Lower leg skin (tissue), 4 donors: ENCODE measurements around the gene PGAM5. TPM values are rescaled to one million over a fixed set of nuclear protein-coding genes. Genes with fewer than 3 reads are reported as not detected.

Experiments used
- DNase-seq, 2 donors: peaks; one replicate each; pipeline ENCODE4 v3.0.0-alpha.2; 2019; ENCODE audit warnings: low spot score in 2 of 2
- H3K4me3 ChIP-seq: fragments of 200-600 bp; sonication (generic); 2 replicates; pipeline ENCODE4 v1.5.1; 2017; ENCODE audit warnings: mild to moderate bottlenecking, low read depth; ENCODE audit not compliant: poor library complexity, severe bottlenecking
- POLR2A ChIP-seq, 2 donors: fragments of 450-650 bp; IDR thresholded peaks; one replicate each; pipeline ENCODE4 v1.6.1; 2016 to 2017; ENCODE audit warnings: antibody characterized with exemption in 2 of 2, mild to moderate bottlenecking in 1 of 2, moderate library complexity in 1 of 2
- WGBS, 2 donors: methylation state at CpG; one replicate each; pipeline ENCODE4 v1.1.5; 2018; 5-methylcytosine and 5-hydroxymethylcytosine counted together
- intact Hi-C: fragments of 100-400 bp; cut with DNase I; formaldehyde crosslinking; loops from one replicate; pipeline ENCODE4 v1.15.0; 2023; ENCODE audit warnings: low total_unique reads
- total RNA-seq, 4 donors: library from RNA; depleted of rRNA; stranded (reverse); fragments of >200 nt; gene quantifications; one replicate each; pipeline ENCODE4 v1.1.0, GENCODE V29; 2016
- TF ChIP-seq, protein P1 (sequence below), 3 donors: fragments of 450-650 bp; IDR thresholded peaks; one replicate each; pipeline ENCODE4 v1.5.1; 2016; ENCODE audit warnings: antibody characterized with exemption in 3 of 3, mild to moderate bottlenecking in 3 of 3, moderate library complexity in 2 of 3

The PGAM5 gene
- total RNA-seq, 4 donors from 2014 or later, result 28.1 to 54.6 (median 32.8) TPM

DNA sequence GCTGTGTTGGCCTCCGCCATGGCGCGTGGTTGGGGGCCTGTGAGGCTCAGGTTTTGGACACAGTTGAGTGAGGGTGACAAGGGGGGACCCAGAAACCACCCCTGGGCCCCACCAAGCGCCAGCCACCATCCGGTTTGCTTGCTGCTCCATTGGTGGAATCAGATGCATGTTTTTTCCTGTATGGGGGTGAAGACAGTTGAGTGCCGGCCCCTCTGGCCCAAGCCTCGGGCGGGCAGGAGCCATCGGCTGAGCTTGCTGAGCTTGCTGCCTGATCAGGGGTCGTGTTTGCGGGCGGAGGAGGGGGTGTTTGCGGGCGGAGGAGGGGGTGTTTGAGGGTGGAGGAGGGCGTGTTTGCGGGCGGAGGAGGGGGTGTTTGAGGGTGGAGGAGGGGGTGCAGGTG lies 6.4 kb downstream of the PGAM5 start:
- no peak for TF ChIP-seq POLR2A (IDR thresholded peaks at IDR 0.05)
- TF ChIP-seq, protein P1, sequence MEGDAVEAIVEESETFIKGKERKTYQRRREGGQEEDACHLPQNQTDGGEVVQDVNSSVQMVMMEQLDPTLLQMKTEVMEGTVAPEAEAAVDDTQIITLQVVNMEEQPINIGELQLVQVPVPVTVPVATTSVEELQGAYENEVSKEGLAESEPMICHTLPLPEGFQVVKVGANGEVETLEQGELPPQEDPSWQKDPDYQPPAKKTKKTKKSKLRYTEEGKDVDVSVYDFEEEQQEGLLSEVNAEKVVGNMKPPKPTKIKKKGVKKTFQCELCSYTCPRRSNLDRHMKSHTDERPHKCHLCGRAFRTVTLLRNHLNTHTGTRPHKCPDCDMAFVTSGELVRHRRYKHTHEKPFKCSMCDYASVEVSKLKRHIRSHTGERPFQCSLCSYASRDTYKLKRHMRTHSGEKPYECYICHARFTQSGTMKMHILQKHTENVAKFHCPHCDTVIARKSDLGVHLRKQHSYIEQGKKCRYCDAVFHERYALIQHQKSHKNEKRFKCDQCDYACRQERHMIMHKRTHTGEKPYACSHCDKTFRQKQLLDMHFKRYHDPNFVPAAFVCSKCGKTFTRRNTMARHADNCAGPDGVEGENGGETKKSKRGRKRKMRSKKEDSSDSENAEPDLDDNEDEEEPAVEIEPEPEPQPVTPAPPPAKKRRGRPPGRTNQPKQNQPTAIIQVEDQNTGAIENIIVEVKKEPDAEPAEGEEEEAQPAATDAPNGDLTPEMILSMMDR (IDR thresholded peaks at IDR 0.05), result no peak
- intact Hi-C loops, result no loop called here
- 87 to 91% methylated on average over 17 of the region's 17 CpGs for WGBS, 2 donors
- no peak for DNase-seq
- H3K4me3 ChIP-seq, result no peak overlapping the region

DNA sequence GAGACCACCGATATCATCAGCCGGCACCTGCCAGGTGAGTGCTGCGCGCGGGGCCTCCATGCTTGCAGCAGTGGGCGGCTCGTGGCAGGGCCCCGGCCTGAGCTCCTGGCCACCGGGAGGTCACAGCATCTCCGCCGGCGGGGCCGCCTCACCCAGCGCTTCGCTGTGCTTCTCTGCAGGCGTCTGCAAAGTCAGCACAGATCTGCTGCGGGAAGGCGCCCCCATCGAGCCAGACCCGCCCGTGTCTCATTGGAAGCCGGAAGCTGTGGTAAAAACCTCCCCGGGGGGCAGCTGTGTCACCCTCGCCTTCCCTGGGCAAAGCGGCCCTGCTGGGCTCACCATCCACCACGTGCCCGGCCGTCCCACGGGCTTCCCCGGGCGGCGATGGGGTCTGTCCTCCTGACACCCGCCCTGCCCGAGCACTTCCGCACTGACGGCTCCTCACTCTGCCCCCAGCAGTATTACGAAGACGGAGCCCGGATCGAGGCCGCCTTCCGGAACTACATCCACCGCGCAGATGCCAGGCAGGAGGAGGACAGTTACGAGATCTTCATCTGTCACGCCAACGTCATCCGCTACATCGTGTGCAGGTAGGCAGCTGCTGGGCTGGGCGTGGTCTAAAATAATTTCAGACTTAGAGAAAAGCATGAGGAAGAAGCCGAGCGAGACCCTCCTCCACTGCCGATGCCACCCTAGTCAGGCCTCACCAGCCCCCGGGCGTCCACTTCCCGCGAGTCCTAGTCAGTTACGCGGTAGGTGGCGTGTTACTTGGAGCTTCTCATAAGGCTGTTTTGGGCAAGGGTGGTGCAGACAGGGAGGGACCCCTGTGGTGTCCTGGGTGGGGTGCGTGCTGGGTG lies 7.1 kb downstream of the PGAM5 start:
- TF ChIP-seq, protein P1 (IDR thresholded peaks at IDR 0.05), result no peak
- no peak for TF ChIP-seq POLR2A (IDR thresholded peaks at IDR 0.05)
- no peak for DNase-seq
- H3K4me3 ChIP-seq, result no peak overlapping the region
- intact Hi-C loops, result no loop called here
- WGBS, 2 donors, result 94 to 97% methylated on average over 54 to 59 of the region's 61 CpGs

DNA sequence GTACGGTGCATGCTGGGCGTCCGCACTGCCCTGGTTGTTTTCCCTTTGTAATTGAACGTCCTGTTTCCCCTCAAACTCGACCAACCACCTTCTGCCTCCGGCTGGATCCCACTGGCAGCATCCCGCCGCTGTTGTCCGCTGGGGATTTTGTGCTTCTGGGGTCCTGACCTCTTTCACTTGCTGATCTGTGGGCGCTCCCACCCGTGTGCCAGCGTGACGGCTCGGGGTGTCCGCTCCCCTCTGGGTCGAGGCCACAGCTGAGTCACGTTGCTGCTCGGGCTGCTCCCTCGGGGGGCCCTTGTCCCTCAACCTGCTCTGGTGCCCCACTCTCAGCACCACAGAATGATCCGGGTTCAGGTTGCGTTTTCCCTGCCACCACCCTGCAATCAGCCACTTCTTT lies 8.0 kb downstream of the PGAM5 start:
- intact Hi-C loops, result no loop called here
- TF ChIP-seq, protein P1 (IDR thresholded peaks at IDR 0.05), result no peak
- TF ChIP-seq POLR2A (IDR thresholded peaks at IDR 0.05), result no peak
- no peak for DNase-seq
- WGBS, 2 donors, result 90 to 93% methylated on average over 12 to 20 of the region's 21 CpGs
- H3K4me3 ChIP-seq, result no peak overlapping the region

DNA sequence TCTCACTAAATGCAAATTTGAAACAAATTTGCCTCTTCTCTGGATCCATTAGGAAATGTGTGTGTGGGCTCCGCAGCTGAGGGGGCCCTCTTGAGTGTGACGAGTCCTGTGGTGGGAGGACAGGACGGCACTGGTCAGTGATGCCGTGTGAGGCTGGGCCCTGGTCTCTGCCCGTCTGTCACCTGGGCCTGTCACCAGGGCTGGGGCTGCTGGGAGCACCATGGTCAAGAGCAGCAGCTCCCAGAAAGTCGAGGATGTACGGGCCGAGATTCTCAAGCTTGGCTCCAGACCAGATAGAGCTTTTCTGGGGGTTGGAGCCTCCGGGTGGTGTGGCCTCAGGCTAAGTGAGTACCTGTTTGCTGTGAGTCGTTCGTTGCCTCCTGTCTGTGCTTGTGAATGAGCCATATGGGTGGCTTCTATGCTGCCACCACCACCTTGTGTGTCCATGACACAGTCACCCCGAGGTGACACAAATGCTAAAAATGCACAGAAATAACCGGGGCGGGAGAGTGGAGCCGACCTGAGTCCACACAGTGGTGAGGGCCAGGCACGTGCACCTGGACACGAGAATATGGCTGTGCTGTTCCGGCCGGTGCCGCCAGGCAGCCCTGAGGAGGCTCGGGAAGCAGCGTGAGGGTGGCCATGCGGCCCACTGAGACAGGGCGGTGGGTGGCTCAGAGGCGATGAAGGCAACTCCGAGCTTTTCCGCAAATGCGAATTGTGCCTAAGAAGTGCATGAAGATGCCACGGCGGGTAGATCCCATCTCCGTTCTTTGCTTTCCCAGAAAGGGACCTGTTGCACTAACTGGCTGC lies 8.7 kb downstream of the PGAM5 start:
- intact Hi-C loops, result no loop called here
- no peak for TF ChIP-seq POLR2A (IDR thresholded peaks at IDR 0.05)
- TF ChIP-seq, protein P1 (IDR thresholded peaks at IDR 0.05), result no peak
- H3K4me3 ChIP-seq, result no peak overlapping the region
- DNase-seq, result no peak
- WGBS, 2 donors, result 88 to 89% methylated on average over 30 to 31 of the region's 31 CpGs

DNA sequence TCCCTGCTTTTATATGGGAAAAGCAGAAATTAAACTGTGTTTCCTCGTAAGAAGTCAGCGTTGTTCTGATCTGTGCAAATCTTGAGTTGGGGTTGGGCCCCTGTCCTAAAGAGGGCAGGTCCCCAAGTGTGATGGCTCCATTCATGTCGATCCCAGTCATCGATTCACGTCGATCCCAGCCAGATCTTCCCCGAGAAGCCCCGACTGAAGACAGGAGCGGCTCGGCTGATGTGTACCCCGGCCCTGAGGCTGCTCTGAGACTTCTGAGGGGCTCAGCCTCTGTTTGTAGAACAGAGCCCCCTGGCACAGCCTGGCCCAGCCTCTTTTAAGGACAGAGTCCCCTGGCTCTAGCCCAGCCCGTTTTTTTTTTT lies 9.3 kb downstream of the PGAM5 start:
- no peak for DNase-seq
- intact Hi-C loops, result no loop called here
- H3K4me3 ChIP-seq, result no peak overlapping the region
- TF ChIP-seq, protein P1 (IDR thresholded peaks at IDR 0.05), result no peak
- no peak for TF ChIP-seq POLR2A (IDR thresholded peaks at IDR 0.05)
- WGBS, 2 donors, result 92 to 93% methylated on average over 12 of the region's 12 CpGs
